Activated CD4-positive, alpha-beta T cell treated with anti-CD3 and anti-CD28 coated beads, Interleukin-2, amount 50 U/mL, for 24 hours (primary cell): ENCODE measurements around the gene RNU5D-1.
"Not testable (repeated sequence)": the region's sequence is repeated elsewhere in the genome, so short reads cannot be mapped to it uniquely, and the experiment has no call there.

Source experiments
- DNase-seq, 2 donors: peaks; one replicate each; pipeline ENCODE4 v3.0.0-alpha.2; 2020; ENCODE audit warnings: low read depth in 1 of 2, low spot score in 1 of 2

RNU5D-1 gene

DNA sequence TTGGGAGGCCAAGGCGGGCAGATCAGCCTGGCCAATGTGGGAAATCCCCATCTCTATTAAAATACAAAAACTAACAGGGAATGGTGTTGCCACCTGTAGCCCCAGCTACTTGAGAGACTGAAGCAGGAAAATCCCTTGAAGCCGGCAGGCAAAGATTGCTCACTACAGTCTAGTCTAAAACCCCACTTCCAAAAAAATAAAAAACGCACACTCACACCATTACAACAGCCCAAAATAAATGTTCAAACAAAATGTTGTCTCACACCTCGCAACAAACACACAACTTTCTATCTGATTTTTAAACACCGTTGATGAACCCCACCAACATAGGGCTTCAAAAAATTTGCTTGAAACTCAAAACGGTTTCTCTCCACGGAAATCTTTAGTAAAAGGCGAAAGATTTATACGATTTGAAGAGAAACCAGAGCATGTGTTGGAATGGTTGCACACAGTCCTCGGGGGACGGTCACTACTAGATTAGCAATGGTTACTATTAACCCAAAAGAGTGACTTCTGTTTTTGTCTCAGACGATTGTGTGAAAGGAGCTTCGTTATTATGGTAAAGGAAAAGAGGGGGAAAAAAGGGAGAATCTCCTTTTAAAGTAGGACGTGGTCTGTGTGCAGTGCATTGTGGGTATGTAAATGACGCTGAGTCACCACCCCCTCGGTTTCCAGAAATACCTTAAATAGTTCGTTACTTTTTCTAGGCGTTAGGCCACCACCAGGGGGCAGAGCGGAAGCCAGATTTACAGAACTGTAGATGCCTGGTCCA lies at the start of gene RNU5D-1:
Gene RNU5D-1, minus strand, starts transcription at position 430 of the 772 bp plus-strand sequence.
- DNase-seq = peak; percentile 91 to 93

DNA sequence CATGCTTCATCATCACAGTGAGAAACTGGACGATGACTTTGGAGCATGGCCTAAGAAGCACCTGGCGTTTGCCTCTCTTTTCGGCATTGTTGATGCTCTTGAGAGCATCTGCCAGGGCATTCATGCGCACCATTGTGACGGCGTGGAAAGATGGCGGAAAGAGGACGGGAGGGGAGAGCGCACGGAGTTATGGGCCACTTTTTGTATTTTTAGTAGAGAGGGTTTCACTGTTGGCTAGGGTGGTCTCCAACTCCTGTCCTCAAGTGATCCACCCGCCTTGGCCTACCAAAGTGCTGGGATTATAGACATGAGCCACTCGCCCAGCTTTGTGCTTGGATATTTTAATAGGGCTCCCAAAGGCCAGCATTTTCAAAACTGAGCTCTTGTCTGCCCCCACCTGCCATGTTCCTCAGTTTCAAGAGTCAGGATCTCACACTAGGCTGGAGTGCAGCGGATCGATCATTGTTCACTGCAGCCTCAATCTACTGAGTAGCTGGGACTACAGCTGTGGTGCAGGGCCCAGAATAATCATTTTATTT lies 49.7 kb upstream of the RNU5D-1 start:
- DNase-seq = no peak

DNA sequence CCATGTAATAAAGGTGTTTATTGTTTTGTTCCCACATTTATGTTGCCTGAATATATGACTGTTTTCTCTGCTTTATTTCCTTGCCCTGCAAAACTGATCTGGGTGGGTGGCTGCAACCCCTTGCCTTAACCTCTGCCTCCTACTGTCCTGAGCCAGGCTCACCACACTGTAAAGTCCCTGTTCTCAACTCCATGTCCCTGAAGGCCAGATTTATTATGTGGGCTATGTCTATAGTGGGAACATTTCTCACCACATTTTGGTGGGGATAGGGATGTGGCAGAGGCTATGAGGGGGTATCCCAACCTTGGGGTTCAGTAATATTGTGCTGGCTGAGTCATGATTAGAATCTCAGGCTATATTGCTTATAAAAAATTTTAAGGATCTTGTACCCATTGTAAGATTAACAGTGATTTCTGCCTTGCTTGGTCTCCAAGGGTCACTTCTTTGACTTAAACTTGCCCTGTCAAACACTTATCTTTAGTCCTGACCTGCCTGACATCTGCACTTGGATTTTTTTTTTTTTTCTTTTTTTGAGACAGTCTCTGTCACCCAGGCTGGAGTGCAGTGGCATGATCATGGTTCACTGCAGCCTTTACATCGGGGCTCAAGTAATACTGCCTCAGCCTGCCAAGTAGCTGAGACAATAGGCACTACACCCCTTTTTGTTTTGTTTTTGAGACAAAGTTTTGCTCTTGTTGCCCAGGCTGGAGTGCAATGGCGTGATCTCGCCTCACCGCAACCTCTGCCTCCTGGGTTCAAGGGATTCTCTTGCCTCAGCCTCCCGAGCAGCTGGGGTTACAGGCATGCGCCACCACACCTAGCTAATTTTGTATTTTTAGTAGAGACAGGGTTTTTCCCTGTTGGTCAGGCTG lies 48.0 kb upstream of the RNU5D-1 start:
- no peak for DNase-seq

DNA sequence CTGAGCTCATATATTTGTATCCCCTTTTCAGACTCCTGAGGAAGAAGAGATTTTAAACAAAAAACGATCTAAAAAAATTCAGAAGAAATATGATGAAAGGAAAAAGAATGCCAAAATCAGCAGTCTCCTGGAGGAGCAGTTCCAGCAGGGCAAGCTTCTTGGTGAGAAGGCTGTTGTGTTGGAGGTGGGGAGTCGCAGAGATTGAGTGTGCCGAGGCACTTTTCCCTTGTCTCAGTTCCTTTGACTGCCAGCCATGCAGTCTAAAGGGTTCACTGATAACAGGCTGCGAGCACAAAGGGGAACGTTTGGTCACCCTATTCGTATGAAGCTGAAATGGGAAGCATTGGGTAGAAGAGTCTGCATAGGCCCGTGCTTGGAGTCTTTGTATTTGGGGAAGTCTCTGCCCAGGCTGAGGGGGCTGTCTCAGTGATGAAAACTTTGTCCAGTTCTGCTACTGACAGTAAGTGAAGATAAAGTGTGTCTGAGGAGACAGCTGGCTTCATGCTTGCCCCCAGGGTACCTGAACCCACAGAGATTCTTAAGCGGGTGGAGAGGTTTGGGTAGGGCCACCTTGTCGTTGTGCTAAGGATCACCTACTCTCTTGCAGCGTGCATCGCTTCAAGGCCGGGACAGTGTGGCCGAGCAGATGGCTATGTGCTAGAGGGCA lies 47.1 kb upstream of the RNU5D-1 start:
- DNase-seq = no peak

DNA sequence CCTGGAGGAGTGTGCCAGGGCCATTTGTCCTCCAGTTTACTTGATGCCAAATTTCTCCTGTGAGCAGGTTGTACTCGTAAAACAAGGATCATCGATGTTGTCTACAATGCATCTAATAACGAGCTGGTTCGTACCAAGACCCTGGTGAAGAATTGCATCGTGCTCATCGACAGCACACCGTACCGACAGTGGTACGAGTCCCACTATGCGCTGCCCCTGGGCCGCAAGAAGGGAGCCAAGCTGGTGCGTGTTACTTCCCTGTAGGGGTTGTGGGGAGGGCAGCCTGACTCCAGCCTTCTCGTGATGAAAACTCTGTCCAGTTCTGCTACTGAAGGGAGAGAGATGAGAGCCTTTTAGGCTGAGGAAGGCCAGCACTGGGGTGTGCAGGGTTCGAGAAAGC lies 46.6 kb upstream of the RNU5D-1 start:
- DNase-seq = no peak

DNA sequence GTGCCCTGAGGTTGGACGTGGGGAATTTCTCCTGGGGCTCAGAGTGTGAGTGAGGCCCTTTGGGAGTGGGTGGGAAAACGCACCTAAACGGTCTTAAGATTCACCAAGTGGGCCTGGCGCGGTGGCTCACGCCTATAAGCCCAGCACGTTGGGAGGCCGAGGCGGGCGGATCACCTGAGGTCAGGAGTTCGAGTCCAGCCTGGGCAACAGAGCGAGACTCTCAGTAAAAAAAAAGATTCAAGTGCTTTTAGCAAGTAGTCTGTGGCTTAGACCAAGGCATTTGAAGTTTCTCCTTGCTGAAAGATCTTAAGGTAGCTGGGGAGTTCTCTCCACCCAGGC lies 45.7 kb upstream of the RNU5D-1 start:
- DNase-seq = no peak

DNA sequence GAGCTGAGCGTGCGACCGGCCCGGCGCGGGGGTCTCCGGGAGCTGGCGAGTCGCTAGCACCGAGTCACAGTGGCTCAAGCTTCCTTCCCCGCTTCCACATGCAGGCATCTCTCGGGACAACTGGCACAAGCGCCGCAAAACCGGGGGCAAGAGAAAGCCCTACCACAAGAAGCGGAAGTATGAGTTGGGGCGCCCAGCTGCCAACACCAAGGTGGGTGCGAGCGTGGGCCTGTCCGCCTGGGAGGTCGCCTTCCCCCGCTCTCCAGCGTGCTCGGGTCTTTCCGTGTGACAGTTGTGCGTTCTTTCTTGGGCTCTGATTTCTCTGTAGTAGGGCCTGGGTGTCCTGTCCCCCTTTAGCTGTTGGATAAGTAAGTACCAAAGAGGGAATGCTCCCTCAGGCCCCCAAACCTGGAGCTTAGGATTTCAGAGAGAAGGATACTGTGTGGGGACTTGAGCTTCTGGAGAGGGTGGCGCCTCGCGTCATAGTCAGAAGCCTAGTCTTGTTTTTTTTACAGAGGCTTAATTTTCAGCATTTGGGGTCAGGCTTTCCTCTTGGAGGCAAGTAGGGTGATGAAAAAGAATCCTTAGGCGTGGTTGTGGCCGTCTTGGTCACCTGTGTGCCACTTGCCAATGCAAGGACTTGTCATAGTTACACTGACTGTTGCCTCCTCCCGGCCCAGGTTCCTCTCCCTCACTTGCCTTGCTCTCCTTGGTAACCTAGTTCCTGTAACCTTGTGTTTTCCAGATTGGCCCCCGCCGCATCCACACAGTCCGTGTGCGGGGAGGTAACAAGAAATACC lies 45.2 kb upstream of the RNU5D-1 start:
- no peak for DNase-seq

DNA sequence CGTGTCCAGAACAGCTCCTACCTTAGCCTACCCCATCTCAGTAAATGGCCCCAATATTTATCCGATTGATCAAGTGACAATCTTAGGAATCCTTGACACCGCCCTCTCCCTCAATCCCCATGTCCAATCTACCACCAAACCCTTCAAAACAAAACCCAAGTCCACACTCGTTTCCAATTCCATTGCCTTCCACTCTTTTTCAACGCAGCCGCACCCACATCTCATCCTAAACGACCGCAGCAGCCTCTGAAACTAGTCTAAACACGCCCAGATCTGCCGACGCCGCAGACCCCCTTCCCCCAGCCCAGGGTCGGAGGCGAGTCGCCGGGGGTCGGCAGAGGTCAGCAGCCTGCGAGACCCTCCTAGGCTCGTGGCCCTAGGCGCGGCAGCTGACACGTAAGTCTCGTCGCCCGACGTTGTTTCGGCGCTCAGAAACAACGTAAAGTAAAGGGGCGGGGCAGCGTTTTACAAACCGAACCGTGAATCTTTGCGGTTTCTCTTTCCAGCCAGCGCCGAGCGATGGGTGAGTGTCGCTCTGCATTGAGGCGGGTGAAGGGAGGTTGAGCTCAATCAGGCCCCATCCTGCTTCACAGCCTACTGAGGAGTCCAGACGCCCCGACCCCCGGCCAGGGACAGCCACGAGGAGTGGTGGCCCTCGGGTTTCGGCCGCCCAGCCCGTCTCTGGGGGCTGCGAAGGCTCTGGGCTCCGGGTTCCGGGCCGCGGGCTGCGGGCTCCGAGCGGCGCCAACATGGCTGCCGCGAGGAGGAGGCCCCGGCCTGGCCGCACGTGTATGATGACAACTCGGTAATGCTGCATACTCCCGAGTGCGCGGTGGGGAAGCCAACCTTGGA lies 44.3 kb upstream of the RNU5D-1 start, which contains the start of gene RPS8:
Gene RPS8, plus strand, starts transcription at position 463 of the 852 bp plus-strand sequence. Its CDS starts 57 bp downstream, at position 520.
- DNase-seq = peak; percentile 85 to 92

DNA sequence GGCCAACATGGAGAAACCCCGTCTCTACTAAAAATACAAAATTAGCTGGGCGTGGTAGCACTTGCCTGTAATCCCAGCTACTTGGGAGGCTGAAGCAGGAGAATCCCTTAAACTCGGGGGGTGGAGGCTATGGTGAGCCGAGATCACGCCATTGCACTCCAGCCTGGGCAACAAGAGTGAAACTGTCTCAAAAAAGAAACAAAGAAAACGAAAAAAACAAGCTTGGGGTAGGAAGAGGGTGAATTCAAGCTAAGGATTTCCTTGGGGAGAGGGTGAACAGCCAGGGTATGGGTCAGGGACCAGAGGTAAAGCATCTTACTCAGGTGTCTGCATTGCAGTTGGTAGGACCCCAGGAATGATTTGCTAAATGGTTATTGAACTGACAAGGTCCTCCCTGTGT lies 35.5 kb upstream of the RNU5D-1 start:
- DNase-seq = not testable (repeated sequence)

DNA sequence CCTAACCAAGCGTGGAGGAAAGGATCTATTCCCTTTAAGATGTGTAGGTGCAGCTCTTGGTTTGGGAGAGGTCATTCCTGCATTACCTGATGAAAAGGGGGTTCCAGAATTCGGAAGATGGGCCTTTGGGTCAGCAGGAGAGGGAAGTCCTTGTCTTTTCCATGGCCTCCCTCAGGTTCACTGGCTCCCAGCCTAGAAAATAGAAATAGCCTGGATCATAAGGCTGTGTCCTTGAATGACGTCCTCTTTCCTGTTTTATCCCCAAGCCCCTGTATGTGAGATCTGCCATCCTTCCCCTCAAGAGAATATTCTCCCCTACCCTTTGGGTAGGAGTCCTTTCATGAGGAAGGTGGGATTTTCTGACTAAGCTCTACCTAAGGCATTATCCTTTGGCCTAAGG lies 29.9 kb upstream of the RNU5D-1 start:
- no peak for DNase-seq

DNA sequence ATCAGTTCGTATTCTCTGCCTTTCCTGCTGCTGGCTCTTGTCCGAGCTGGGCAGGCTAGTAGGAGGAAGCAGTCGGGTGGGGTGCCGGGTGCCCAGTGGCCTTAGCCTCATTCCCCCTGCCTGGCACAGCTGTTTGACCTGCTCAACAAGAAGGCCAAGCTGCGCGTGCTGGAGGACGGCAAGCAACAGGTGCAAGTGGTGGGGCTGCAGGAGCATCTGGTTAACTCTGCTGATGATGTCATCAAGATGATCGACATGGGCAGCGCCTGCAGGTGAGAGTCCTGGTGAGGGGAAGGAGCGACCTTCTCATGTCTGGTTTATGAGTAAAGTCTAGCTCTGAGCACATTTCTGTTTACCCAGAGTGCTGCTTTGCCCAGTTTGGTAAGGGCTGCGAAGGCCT lies 28.1 kb upstream of the RNU5D-1 start:
- no peak for DNase-seq

DNA sequence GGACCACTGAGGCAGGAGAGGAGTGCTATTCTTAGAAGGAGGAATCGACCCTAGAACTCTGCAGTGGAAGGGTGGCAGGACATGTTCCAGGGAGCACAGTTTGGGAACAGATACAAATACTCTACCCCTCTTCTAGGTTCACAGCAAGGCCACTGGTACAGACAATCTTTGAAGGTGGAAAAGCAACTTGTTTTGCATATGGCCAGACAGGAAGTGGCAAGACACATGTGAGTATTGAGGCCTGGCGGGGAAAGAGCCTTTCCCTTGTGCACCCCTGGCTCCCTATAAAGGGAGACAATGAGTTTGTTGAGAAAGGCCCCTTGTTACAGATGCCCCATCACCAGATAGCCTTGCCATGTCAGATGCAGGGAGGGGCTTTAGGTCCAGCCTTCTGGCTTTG lies 26.4 kb upstream of the RNU5D-1 start:
- no peak for DNase-seq

DNA sequence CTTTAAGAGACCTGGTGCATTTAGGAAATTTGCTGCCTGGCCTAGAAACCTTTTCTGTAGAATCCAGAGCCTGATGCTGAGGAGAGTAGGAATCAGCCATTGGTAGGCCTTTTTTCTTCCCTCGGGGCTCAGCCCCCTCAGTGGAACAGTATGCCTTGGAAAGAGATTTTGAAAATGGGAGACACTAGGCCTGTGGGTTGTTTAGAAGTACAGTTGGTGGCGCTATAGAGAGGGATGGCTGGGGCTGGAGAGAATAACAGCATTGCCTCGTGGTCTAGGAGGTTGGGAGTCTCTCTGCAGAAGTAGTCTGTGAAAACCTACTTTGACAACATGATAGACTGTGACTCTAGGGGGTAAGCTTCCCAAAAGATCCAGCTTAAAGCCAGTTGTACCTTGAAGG lies 16.9 kb upstream of the RNU5D-1 start:
- DNase-seq = no peak

DNA sequence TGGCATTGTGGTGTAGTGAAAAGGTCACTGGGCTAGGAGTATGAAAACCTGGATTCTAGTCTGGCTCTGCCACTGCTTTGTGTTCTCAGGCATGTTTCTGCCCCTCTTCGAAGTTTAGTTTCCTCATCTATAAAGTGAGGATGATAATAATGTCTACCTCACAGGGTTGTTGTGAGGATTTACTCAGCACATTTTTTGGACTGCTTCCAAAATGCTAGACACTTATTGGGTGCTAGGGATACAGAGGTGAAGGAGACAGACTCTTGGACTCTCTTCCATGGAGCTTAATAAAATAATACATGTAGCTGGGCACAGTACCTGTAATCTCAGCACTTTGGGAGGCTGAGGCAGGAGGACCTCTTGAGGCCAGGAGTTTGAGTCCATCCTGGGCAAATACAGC lies 12.2 kb upstream of the RNU5D-1 start:
- no peak for DNase-seq

DNA sequence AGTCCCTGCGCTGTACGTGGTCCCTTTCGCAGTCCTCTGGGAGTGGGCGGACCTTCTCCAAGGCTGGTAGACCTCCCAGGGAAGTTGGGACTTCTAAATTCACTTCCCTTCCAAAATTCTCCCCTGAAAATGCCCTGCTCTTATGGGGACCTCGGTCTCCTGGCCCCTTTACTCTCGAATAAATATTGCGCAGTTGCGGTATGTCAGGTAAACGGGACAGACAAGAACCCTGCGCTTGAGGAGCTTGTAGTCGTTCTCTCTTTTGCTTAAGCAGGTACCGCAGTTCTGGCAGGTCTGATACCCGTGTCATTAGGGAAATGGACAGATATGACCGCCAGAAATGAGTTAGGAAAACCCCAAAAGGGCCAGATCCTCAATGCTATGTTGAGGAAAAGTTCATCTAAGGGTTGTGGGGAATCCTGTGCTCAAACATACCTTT lies 9.2 kb upstream of the RNU5D-1 start:
- DNase-seq = no peak

DNA sequence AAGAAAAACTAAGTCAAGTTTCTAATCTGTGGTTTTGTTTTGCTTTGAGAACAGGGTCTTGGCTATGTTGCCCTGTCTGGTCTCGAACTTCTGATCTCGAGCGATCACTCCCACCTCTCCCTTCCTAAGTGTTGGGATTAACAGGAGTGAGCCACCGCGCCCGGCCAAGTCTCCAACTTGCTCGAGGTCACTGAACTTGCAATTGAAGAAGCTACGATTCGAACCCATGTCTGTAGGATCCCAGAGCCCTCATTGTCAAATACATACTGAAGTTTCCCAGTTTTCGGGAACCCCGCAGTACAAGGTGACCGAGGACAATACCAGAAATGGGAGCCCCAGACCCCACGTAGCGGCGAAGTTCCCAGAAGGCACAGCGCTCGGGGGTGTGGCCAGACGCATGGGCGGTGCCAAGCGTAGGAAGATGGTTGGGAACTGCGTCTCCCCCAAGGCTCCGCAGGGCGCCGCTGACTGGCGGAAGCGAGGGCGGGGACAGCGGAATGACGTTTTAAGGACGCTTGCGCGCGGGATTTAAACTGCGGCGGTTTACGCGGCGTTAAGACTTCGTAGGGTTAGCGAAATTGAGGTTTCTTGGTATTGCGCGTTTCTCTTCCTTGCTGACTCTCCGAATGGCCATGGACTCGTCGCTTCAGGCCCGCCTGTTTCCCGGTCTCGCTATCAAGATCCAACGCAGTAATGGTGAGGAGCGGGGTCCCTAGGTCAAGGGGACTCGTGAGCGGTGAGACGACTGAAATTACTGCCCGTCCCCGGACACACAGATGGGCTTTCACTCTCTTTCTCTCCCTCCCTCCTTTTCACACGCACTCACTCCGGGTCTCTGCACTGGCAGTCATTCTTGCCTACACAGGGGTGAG lies 8.6 kb upstream of the RNU5D-1 start, which contains the start of gene KIF2C:
Gene KIF2C, plus strand, starts transcription at position 531 of the 872 bp plus-strand sequence. Its CDS starts 96 bp downstream, at position 627.
- DNase-seq = peak; percentile 94 to 95

DNA sequence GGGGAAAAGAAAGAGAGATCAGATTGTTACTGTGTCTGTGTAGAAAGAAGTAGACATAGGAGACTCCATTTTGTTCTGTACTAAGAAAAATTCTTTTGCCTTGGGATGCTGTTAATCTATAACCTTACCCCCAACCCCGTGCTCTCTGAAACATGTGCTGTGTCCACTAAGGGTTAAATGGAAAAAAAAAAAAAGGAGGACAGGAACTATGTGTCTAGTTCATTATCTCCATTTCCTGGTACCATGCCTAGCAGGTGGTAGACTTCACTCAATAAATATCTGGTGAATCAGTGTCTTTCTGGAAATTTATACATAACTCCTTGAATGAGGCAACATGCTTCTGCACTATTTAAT lies 8.0 kb upstream of the RNU5D-1 start:
- not testable (repeated sequence) for DNase-seq

DNA sequence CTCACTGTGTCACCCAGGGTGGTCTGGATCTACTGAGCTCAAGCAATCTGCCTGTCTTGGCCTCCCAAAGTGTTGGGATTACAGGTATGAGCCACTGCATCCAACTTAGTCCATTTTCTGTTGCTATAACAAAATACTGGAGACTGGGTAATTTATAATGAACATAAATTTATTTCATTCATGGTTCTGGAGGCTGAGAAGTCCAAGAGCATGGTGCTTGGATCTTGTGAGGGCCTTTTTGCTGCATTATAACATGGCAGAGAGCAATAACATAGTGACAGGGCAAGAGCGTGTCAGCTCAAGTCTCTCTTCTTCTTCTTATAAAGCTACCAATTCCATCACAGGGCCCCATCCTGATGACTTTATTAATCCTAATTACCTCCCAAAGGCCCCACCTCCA lies 5.0 kb upstream of the RNU5D-1 start:
- no peak for DNase-seq

DNA sequence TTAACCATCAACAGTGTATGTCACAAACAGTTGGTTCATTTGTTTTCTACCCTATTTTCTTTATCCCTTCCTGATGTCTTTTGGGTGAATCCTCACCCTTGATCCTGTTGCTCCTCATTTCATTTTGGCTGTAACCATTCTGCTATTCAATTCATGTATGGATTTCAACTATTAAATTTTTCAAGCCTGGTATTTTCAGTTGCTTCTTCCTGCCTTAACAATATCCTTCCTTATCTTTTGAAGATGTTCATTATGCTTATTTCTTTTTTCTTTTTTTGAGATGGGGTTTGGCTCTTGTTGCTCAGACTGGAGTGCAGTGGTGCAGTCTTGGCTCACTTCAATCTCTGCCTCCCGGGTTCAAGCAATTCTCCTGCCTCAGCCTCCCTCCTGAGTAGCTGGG lies 2.8 kb upstream of the RNU5D-1 start:
- DNase-seq = no peak
